NCI-H748 (cell line): ENCODE measurements around the gene KRTAP12-1.
A peak's percentile ranks its signal among the peaks of the same experiment; 100 is the strongest.
"Not testable (repeated sequence)": the region's sequence is repeated elsewhere in the genome, so short reads cannot be mapped to it uniquely, and the experiment has no call there.

Source experiments
- DNase-seq: peaks from one replicate; lab custom pipeline; 2025; ENCODE audit not compliant: unreplicated experiment; lab: John Stamatoyannopoulos, UW

KRTAP12-1 gene

DNA sequence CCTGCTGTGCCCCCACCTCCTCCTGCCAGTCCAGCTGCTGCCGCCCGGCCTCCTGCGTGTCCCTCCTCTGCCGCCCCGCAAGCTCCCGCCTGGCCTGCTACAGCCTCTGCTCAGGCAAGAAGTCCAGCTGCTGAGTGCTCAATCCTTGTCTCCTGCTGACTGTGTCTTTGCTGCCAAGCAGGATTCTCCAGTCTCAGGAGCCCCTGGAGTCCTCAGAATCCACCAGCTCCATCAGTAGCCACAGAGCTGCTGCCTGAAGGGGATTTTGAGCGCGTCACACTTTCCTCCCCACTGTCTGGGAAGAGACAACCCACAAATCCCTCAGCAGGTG is 34.8 kb downstream of the KRTAP12-1 start:
- no peak for DNase-seq

DNA sequence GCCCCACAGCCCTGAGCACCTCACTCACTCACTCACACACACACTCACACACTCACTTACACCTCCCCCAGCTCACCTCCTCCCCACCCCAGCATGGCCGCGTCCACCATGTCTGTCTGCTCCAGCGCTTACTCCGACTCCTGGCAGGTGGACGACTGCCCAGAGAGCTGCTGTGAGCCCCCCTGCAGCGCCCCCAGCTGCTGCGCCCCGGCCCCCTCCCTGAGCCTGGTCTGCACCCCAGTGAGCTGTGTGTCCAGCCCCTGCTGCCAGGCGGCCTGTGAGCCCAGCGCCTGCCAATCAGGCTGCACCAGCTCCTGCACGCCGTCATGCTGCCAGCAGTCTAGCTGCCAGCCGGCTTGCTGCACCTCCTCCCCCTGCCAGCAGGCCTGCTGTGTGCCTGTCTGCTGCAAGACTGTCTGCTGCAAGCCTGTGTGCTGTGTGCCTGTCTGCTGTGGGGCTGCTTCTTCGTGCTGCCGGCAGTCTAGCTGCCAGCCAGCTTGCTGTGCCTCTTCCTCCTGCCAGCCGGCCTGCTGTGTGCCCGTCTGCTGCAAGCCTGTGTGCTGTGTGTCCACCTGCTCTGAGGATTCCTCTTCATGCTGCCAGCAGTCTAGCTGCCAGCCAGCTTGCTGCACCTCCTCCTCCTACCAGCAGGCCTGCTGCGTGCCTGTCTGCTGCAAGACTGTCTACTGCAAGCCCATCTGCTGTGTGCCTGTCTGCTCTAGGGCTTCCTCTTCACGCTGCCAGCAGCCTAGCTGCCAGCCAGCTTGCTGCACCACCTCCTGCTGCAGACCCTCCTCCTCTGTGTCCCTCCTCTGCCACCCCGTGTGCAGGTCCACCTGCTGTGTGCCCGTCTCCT is 35.4 kb downstream of the KRTAP12-1 start, which contains the start of gene KRTAP10-11:
TSS of gene KRTAP10-11 (plus strand) at position 49 of the 856 bp plus-strand sequence. CDS start at position 94, 45 bp downstream.
- DNase-seq, result peak; percentile 12

DNA sequence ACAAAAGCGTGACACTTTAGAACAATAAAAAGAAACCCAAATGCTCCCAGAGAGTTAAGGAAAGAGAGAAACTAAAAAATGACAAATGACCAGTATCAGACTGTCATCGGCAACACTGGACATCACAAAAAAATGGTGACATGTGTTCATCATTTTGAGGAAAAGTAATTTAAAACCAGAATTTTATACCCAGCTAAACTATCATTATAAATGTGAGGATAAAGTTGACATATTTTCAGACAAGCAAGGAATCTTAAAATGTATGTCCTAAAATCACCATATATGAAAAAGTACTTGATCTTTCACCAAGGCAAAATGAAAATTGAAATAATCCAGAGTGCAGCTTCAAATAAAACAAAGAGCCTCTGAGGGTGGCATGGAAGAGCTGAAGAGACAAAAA is 37.1 kb downstream of the KRTAP12-1 start:
- no peak for DNase-seq

DNA sequence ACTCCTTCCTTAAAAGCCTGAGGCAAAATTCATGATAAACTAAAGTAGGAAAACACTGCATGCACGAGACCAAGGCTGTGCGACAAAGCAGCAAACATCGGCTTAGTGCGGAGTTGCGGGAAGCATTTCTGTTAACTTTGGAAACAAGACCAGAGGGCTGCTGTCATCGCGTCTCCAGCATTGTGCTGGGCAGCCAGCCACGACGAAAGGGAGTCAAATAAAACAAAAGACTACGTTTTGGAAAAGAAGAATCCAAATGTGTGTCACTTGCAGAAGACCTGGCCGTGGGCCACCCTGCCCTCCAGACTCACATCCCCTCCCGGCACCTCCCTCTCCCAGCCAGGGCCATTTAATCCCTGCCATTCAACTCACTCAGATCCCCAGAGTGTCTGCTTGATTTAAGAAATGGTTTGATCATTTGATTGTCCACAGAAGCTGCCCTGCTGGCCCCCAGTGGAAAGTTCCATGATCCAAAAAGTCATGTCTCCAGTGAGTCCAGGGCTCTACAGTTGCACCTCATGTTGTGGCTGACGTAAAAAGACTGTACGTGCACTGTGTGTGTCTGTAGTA is 38.1 kb downstream of the KRTAP12-1 start:
- DNase-seq, result peak; percentile 4

DNA sequence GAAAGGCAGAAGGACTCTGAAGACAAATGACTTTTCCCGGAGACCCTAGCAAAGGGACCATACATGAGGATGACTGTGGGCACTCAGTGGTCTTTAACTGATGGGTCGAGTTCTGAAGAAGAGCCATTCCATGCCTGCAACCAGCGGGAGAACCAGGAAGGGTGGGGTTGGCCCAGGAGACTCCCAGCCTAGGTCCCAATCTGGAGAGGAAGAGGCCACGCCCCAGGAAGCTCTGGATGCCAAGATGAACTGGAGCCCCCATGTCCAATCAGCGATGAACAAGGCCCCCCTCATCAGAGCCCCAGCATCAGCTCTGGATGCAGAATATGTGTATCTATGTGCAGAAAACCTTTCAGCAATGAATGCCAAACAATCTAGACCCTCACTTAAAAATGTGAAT is 41.2 kb downstream of the KRTAP12-1 start:
- DNase-seq, result no peak

DNA sequence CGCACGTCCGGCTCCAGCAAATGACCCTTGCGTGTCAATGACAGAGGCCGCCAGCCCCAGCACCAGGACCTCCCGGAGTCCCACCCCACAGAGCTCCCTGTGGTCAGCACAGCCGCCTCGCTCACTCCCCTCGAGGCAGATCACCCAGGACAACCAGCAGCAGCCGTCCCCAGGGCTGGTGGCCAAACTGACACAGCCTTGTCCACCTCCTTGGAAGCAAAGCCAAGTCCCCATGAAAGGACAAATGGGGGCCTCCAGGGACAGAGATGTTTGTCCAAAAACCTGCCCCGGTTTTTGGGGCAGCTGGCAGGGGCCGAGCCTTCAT is 42.7 kb downstream of the KRTAP12-1 start:
- DNase-seq, result no peak

DNA sequence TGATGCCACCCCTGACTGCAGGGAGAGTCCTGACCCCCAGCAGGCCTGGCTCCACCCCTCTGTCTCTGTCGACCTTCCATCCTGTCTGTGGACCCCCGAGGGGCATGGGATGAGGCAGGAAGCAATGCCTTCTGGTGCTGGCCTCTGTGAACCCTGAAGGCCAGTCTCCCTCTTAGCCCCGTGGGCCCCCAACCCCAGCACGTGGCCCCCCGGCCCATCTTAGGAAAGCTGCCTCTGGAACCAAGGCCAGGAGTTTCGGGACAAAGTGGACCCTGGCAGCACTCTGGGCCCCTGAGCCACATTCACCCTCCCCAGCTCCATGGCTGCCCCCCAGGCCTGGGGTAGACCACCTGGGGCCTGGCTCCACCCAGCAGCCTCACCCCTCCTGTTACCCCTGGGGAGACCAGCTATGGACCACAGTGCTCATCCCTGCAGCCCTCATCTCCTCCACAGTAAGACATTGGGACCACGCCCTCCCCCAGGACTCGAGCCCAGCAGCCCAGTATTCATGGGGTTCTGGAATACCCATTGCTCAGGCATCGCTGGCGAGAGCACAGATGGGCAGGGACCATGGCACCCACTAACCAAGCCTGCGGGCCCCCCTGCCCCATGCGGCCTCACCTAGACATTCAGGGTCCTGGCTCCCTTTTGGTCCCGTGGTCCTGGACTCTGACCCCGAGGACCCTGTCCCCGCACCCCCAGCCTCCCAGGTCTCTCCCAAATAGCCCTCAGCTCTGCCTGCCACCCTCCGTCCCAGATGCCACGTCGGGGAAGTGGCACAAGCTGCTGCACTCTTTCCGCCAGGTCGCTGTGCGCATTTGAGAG is 43.2 kb downstream of the KRTAP12-1 start:
- DNase-seq, result not testable (repeated sequence)

DNA sequence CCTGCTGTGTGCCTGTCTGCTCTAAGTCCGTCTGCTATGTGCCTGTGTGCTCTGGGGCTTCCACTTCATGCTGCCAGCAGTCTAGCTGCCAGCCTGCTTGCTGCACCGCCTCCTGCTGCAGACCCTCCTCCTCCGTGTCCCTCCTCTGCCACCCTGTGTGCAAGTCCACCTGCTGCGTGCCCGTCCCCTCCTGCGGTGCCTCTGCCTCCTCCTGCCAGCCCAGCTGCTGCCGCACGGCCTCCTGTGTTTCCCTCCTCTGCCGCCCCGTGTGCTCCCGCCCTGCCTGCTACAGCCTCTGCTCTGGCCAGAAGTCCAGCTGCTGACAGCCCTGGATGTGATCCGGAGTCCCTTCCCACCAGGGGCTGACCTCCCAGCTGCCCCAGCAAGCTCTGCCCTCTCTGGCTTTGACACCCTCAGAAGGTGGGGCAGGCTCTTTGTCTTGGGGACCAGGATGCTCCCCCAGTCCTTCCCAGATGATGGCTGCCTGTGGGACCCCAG is 44.1 kb downstream of the KRTAP12-1 start:
- DNase-seq, result not testable (repeated sequence)

DNA sequence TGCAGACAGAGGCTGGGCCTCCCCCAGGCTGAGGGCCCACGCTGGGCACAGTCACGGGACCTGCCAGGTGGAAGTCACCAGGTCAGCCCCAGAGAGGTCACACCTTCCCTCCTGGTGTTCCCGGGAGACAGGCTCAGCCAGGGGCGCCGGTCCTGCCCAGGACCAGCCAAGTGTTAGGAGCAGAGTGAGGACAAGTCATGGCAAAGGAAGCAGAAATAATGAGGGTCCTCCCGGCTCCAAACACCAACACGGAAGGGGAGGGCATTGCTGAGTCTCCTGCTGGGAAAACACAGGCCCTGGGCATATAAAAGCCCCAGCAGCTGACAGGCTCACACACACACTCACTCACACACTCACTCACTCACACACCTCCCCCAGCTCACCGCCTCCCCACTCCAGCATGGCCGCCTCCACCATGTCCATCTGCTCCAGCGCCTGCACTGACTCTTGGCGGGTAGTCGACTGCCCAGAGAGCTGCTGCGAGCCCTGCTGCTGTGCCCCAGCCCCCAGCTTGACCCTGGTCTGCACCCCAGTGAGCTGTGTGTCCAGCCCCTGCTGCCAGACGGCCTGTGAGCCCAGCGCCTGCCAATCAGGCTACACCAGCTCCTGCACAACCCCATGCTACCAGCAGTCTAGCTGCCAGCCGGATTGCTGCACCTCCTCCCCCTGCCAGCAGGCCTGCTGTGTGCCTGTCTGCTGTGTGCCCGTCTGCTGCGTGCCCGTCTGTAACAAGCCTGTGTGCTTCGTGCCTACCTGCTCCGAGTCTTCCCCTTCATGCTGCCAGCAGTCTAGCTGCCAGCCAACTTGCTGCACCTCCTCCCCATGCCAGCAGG is 44.7 kb downstream of the KRTAP12-1 start, which contains the start of gene KRTAP10-10:
TSS of gene KRTAP10-10 (plus strand) at position 339 of the 833 bp plus-strand sequence. CDS start at position 401, 62 bp downstream.
- no peak for DNase-seq

DNA sequence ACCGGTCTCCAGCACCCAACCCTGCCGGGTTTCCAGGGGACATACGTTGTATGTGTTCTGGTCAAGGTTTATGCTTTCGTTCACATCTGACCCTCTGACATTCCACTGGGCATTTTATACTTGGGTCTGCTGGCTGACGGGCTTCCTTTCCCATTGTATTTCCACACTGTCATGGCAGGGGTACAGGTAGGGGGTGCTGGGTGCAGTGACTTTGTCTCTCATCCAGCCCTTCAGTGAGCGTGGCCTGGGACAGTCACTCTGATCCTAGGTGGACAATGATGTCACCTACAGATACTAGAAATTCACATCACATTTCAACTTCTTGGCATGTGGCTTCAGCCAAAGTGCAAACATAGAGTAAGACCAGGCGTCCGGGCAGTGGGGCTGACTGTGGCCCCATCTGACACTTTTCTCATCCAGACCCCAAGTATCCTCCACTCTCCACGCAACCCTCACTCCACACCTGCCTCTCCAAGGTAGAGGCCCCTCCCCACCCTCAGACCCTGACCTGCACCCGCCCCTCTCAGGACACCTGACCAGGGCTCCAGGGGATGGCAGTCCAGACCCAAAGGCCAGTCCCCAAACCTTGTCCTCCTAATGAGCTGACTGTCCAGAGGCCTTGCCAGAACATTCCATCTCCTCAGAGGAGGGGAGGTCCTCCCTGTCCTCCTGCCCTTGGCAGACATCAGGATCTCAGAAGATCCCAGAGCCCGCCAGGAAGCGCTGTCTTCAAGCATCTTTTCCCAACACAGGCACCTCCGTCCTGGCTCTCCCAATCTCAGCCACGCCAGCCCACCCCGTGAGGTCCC is 45.5 kb downstream of the KRTAP12-1 start:
- DNase-seq, result no peak

DNA sequence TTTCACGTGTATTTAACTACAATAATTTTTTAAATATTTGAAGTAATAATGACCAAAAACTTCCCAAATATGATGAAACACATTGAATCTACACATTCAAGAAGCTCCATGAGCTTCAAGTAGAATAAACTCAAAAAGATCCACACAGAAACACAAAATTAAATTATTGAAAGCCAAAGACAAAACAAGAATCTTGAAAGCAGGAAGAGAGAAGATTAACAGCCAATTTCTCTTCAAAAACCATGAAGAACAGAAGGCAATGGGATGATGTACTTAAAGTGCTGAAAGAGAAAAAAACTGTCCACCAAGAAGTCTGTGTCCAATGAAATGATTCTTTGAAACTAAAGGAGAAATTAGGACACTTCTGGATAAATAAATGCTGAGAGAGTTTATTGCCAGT is 49.9 kb downstream of the KRTAP12-1 start:
- DNase-seq, result no peak
